Pulmonary artery endothelial cell (primary cell): ENCODE data around the gene ANKAR. TPM values are rescaled to one million over a fixed set of nuclear protein-coding genes. Genes with fewer than 3 reads are reported as not detected.
"Not testable (repeated sequence)": the region's sequence is repeated elsewhere in the genome, so short reads cannot be mapped to it uniquely, and the experiment has no call there.

Experiments
- DNase-seq: peaks from one replicate; pipeline ENCODE4 v3.0.0-alpha.2; 2011; ENCODE audit warnings: low read depth, low spot score
- total RNA-seq: library from RNA; depleted of rRNA; stranded (reverse); fragments of >200 nt; gene quantifications from 2 replicates; pipeline ENCODE4 v1.2.3, GENCODE V29; 2014

ANKAR gene
- total RNA-seq, 1 donor from 2014 or later = 3.4 TPM

GRCh38 chr2:189717593-189717992 is 43.1 kb downstream of the ANKAR start:
- not testable (repeated sequence) for DNase-seq

GRCh38 chr2:189719571-189719970 is 45.1 kb downstream of the ANKAR start:
- no peak for DNase-seq

GRCh38 chr2:189723192-189723591 is 48.7 kb downstream of the ANKAR start:
- DNase-seq = no peak

Other genes starting within 250 kb of the ANKAR start
- gene WDR75, start 233.2 kb upstream of the ANKAR start, total RNA-seq = 82.4 and 89.2 TPM in 2 replicates
- 15.6 and 109 TPM in 2 replicates for gene SLC40A1, start 93.9 kb upstream of the ANKAR start, total RNA-seq
- 70.8 and 71.1 TPM in 2 replicates for gene ASNSD1, start 13.2 kb upstream of the ANKAR start, total RNA-seq
- 6.8 and 9.2 TPM in 2 replicates for gene OSGEPL1, start 88.1 kb downstream of the ANKAR start, total RNA-seq
- gene ORMDL1, start 109.7 kb downstream of the ANKAR start, total RNA-seq = 30.7 and 39.7 TPM in 2 replicates
- 16.4 and 22.6 TPM in 2 replicates for gene PMS1, start 109.8 kb downstream of the ANKAR start, total RNA-seq